ENCODE results near the gene DPM1. TPM values are rescaled to one million over a fixed set of nuclear protein-coding genes. Genes with fewer than 3 reads are reported as not detected.

DPM1 gene
- total RNA-seq, 1 experiment from 2014 or later, result 57.8 TPM

- ChIA-PET CTCF (no interaction called here), POLR2A (no interaction called here)
- no peaks in the 10 kb centered on the region for H3K9me3 Mint-ChIP-seq
- H3K36me3 Mint-ChIP-seq, result peaks cover 45% of the 10 kb centered on the region
- H3K4me3 Mint-ChIP-seq, result no peak overlapping the region
- H3K27me3 Mint-ChIP-seq (ENCODE audit: low read depth), result no peaks in the 10 kb centered on the region
- ATAC-seq (no peak), DNase-seq (ENCODE audit: low spot score) (no peak)
- peaks cover 16% of the 10 kb centered on the region for H3K4me1 Mint-ChIP-seq
- H3K27ac Mint-ChIP-seq, result no peak overlapping the region
- TF ChIP-seq, protein P1, sequence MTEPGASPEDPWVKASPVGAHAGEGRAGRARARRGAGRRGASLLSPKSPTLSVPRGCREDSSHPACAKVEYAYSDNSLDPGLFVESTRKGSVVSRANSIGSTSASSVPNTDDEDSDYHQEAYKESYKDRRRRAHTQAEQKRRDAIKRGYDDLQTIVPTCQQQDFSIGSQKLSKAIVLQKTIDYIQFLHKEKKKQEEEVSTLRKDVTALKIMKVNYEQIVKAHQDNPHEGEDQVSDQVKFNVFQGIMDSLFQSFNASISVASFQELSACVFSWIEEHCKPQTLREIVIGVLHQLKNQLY (CRISPR knock-in tag; IDR thresholded peaks at IDR 0.05), result no peak
- TF ChIP-seq ZNF512 (CRISPR knock-in tag; IDR thresholded peaks at IDR 0.05; ENCODE audit: borderline replicate concordance) (no peak), AFF4 (CRISPR knock-in tag; IDR thresholded peaks at IDR 0.05; ENCODE audit: borderline replicate concordance) (no peak), SOX15 (CRISPR knock-in tag; IDR thresholded peaks at IDR 0.05) (no peak), HMGXB4 (CRISPR knock-in tag; IDR thresholded peaks at IDR 0.05) (no peak)
Measured at GRCh38 chr20:50953821-50954220, 4.5 kb downstream of the DPM1 start.

DNA sequence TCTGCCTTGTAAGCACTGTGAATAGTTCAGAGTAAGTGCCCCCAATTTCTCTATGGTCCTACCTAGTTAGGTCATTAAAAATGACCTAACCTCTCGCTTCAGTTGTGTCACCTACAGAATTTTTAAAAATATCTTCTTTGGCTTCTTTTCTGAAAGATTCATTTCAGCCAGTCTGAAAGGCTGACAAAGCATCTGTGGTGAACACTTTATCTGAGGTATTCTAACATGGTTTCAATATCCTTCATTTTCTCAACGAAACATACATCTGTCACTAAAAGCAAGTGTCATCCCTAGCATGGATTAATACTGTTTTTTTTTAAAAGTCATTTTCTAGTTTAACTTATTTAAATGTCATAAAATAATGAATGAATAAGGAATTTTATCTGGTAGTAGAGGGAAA is 5.1 kb downstream of the DPM1 start:
- Mint-ChIP-seq H3K27ac (no peak overlapping the region), H3K27me3 (ENCODE audit: low read depth) (no peaks in the 10 kb centered on the region), H3K4me1 (peaks cover 16% of the 10 kb centered on the region), H3K36me3 (peaks cover 48% of the 10 kb centered on the region), H3K4me3 (no peak overlapping the region), H3K9me3 (no peaks in the 10 kb centered on the region)
- ATAC-seq (no peak), DNase-seq (ENCODE audit: low spot score) (no peak)
- CTCF ChIA-PET, result no interaction called here
- POLR2A ChIA-PET, result no interaction called here
- no peak for TF ChIP-seq CREM (CRISPR knock-in tag; IDR thresholded peaks at IDR 0.05)
- TF ChIP-seq MXD4 (CRISPR knock-in tag; IDR thresholded peaks at IDR 0.05; ENCODE audit: borderline replicate concordance), result no peak
- no peak for TF ChIP-seq PRRX2 (CRISPR knock-in tag; IDR thresholded peaks at IDR 0.05)
- TF ChIP-seq ZNF317 (CRISPR knock-in tag; IDR thresholded peaks at IDR 0.05; ENCODE audit: borderline replicate concordance, low read depth), result no peak
- TF ChIP-seq HMGXB4 (CRISPR knock-in tag; IDR thresholded peaks at IDR 0.05), result no peak
- TF ChIP-seq TEAD4 (CRISPR knock-in tag; IDR thresholded peaks at IDR 0.05), result no peak
- no peak for TF ChIP-seq HMGA2 (CRISPR knock-in tag; IDR thresholded peaks at IDR 0.05)
- no peak for TF ChIP-seq ELF4 (CRISPR knock-in tag; IDR thresholded peaks at IDR 0.05; ENCODE audit: low read depth)
- no peak for TF ChIP-seq FOXP1 (CRISPR knock-in tag; IDR thresholded peaks at IDR 0.05; ENCODE audit: borderline replicate concordance)
- no peak for TF ChIP-seq ESRRA (CRISPR knock-in tag; IDR thresholded peaks at IDR 0.05; ENCODE audit: borderline replicate concordance)
- TF ChIP-seq, protein P2, sequence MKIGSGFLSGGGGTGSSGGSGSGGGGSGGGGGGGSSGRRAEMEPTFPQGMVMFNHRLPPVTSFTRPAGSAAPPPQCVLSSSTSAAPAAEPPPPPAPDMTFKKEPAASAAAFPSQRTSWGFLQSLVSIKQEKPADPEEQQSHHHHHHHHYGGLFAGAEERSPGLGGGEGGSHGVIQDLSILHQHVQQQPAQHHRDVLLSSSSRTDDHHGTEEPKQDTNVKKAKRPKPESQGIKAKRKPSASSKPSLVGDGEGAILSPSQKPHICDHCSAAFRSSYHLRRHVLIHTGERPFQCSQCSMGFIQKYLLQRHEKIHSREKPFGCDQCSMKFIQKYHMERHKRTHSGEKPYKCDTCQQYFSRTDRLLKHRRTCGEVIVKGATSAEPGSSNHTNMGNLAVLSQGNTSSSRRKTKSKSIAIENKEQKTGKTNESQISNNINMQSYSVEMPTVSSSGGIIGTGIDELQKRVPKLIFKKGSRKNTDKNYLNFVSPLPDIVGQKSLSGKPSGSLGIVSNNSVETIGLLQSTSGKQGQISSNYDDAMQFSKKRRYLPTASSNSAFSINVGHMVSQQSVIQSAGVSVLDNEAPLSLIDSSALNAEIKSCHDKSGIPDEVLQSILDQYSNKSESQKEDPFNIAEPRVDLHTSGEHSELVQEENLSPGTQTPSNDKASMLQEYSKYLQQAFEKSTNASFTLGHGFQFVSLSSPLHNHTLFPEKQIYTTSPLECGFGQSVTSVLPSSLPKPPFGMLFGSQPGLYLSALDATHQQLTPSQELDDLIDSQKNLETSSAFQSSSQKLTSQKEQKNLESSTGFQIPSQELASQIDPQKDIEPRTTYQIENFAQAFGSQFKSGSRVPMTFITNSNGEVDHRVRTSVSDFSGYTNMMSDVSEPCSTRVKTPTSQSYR (CRISPR knock-in tag; IDR thresholded peaks at IDR 0.05), result no peak
- TF ChIP-seq, protein P3, sequence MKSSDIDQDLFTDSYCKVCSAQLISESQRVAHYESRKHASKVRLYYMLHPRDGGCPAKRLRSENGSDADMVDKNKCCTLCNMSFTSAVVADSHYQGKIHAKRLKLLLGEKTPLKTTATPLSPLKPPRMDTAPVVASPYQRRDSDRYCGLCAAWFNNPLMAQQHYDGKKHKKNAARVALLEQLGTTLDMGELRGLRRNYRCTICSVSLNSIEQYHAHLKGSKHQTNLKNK (CRISPR knock-in tag; IDR thresholded peaks at IDR 0.05), result no peak
- TF ChIP-seq RORB (CRISPR knock-in tag; IDR thresholded peaks at IDR 0.05), result no peak

All from WTC11 (cell line).